Ramos (cell line): ENCODE measurements around the gene BEST3.
"Not testable (repeated sequence)": the region's sequence is repeated elsewhere in the genome, so short reads cannot be mapped to it uniquely, and the experiment has no call there.

Source experiments
- in situ Hi-C: fragments of 300-500 bp; cut with MboI; formaldehyde crosslinking; loops from one replicate; pipeline ENCODE4 v1.14.3; 2022; ENCODE audit warnings: low sequenced_read_pairs; ENCODE audit not compliant: unreplicated experiment

Gene BEST3

DNA sequence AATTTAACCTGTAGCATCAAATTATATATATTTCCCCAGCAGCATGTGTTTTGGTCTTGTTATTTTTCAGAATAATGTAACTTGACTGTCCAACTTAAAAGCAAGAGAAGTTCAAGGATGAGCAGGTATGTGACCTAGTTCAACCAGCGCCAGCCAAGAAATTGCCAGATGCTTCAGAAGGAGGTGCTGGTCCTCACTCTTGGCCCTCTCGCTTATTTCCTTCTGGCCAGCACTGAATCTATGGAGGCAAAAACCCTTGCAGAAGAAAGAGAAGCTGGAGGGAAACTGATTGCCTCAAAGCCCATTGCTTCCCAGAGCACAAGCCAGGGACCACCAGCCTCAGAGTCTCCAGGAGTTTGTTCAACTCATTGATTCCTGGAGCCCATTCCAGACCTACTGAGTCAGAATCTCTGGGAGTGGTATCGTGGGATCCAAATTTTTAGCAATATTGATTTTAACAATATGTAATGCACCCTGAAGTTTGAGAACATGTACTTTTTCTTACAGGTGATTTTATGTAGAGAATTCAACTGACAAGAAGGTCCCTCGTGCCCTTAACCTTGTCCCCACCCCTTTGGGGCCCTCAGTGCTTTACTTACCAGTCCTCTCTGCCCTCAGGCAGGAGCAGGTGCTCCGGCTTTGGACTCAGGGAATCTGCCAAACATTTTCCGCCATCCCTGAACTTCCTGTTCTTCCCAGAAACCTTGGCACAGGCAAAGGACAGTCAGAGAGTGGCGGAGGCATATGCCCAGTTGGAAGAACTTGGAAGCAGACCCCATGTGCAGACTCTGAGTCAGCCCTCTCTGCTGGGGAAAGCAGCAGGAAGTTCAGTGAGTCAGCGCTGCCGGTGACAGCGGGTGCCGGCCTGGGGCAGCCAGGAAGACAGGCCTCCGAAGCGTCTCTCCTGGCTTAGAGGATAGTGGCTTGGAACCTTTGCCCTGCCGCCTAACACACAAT, 10.4 kb downstream of the BEST3 start:
- in situ Hi-C loops, result no loop called here

GRCh38 chr12:69688021-69688420, 11.1 kb downstream of the BEST3 start:
- in situ Hi-C loops, result no loop called here

- in situ Hi-C loops, result no loop called here
These were observed 11.7 kb downstream of the BEST3 start for GRCh38 chr12:69687390-69687789.

GRCh38 chr12:69686731-69687130, 12.4 kb downstream of the BEST3 start:
- in situ Hi-C loops, result no loop called here

DNA sequence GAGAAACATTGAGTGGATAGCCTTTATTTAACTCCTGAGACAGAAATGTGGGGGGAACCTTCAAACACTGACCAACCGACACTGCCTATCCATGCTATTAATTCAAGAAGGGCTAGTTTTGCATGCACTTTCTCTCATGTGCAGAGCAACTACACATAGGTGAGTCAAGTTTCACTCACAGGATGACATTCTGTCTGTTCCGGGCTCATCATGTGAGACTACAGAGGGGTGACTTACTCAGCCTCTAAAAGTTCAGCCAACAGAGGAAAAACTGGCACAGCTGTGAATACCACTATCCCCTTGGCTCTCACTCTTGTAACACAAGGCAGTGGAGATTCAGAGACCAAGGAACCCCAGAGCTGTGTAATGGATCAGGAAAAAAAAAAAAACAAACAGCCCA, 13.3 kb downstream of the BEST3 start:
- in situ Hi-C loops, result no loop called here

GRCh38 chr12:69684466-69684865, 14.6 kb downstream of the BEST3 start:
- in situ Hi-C loops, result no loop called here

DNA sequence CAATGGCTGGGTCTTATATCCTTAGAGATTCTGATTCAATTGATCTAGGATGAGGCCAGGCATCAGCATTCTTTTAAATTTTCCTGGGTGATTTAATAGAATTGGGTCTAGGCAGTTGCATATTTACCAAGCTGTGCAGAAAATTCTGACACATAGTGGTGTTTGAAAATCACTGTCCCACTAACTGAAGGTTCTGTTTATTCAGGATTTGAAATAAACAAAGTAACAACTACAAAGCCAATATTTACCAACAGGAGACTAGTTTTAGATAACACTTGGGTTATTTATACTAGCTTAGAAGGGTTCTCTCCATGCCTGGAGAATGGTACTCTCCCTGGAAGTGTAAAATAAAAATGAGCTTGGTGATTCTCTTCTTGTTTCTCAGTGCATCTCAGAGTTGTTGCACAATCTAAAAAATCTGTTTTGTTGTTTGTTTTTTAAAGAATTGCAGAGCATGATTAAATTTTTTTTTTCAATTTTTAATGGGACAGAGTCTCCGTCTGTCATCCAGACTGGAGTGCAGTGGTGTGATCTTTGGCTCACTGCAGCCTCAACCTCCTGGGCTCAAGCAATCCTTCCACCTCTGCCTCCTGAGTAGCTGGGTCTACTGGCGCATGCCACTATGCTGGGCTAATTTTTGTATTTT, 16.9 kb downstream of the BEST3 start:
- in situ Hi-C loops, result no loop called here

DNA sequence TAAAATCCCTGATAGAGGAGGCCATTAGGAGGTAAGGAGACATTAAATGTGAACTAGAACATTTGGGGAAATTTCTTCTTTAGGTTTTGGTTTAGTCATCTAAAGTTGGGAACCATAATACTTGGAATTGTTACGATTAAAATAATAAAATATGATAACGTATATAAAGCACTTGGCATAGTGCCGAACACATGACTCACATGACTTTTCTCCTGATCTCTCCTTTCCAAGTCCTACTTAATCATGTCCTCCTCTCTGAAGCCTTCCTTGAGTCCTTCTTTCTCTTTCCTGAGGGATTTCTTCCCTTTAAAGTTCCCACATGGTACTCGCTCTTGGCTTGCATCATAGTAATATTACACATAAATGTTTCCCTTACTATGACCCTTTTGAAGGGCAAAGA, 20.0 kb downstream of the BEST3 start:
- in situ Hi-C loops, result no loop called here

DNA sequence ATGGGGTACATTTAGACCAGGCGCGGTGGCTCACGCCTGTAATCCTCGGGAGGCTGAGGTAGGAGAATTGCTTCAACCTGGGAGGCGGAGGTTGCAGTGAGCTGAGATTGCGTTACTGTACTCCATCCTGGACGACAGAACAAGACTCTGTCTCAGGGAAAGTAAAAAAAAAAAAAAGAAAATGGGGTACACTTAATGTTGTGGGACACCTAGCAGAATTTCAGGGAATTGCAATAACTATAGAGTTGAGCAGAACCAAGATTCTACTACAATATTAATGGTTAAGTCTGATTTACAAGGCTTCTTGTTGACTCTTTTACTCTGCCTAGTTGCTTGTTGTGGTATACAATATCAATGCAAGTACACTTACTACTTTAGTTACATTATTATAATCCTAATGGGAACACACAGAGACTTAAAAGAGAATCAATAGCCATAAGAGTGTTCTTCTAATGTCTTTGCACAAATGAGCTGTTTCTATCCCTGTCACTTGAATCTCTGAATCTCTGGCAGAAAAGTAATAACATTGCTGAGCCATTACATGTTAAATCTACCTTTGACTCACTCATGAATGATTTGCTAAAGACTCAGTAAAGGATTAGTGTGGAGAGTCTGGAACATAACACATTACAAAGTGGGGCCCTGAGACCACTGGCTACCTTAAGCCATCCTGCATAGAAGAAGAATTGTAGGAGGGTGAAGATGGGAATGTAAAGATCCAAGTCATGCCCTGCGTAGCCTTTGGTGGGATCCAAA, 22.7 kb downstream of the BEST3 start:
- in situ Hi-C loops, result no loop called here

GRCh38 chr12:69672195-69672594, 26.9 kb downstream of the BEST3 start:
- in situ Hi-C loops, result no loop called here

GRCh38 chr12:69671597-69671996, 27.5 kb downstream of the BEST3 start:
- in situ Hi-C loops, result no loop called here

GRCh38 chr12:69666798-69667197, 32.3 kb downstream of the BEST3 start:
- in situ Hi-C loops, result no loop called here

GRCh38 chr12:69664930-69665377, 34.1 kb downstream of the BEST3 start:
- in situ Hi-C loops, result not testable (repeated sequence)

GRCh38 chr12:69663726-69664125, 35.4 kb downstream of the BEST3 start:
- in situ Hi-C loops, result no loop called here

GRCh38 chr12:69662764-69663163, 36.3 kb downstream of the BEST3 start:
- in situ Hi-C loops, result no loop called here

DNA sequence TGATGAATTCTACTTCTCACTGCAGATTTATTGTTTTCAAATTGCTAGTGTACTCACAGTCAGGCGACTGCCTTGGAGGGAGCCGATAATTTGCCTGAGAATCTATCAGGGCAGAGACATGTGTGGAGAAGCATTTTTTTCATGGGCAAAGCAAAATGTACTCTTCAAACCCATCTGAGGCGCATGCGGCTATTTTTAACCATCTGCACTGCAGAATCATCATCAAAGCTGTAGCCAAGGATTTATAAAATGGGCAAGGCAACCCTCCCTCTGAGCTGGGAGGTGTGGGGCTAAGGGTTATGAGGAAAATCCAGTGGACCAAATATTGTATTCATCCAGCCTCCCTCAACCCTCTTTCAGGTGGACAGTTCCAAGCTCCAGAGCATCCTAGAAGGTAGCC, 37.7 kb downstream of the BEST3 start:
- in situ Hi-C loops, result no loop called here

DNA sequence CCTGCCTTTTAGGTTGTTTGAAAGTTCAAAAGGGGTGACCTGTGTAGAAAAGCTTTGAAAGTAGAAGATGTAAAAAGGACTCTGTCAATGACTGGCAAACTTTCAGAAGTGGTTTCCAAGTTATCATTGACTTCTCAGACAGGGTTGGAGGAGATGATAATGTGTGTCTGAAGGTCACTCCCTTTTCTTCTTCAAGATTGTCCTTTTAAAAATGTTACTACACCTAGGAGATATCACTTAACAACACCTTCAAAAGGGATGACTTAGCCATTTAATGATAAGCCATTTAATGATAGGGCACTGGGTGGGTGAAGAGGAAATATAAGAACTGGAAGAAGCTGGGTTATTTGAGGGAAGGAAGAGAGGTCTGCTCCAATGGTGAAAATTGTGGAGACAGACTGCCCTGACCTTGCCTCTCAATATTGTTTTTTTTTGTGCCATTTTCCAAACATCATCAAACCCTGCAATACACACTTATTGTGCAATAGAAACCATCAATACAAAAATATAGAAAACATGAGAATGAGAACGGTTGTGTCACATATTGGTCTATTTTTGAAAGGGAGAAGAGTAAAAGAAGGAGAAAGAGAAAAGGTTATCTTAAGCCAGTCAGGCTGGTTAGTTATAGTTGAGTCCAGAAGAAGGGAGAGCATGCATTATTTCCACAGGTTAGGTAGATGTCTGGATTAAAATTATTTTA, 38.8 kb downstream of the BEST3 start:
- in situ Hi-C loops, result no loop called here

DNA sequence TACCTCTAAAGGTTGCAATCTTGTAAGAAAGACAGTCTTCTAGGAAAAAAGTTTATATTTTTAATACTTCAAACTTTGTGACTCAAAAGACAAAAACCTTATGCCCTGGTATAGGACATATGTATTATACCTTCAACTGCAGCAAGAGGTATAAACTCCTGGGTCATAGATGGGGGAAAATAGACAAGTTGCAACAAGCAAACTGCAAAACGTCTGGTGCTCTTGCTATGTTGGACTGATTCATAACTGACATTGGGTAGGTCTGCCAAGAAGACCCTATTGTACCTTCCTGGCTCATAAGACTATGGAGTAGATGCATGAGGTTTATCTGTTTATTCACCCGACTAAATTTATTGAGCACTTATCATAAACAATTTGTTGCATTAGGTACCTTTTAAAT, 40.9 kb downstream of the BEST3 start:
- in situ Hi-C loops, result no loop called here

- in situ Hi-C loops, result no loop called here
These were observed 41.5 kb downstream of the BEST3 start for GRCh38 chr12:69657376-69658137.
